Measurements from ENCODE around the gene LIX1. TPM values are rescaled to one million over a fixed set of nuclear protein-coding genes. Genes with fewer than 3 reads are reported as not detected.

The LIX1 gene
- polyA plus RNA-seq, 2 of the 4 experiments (the other 2 are of a cell fraction): not detected

Small RNA genes within 50 kb of the gene (small RNA-seq; reads per million reads assigned to genes)
- gene RNU1-73P: 0 reads per million in 6 experiments

Other genes starting within 250 kb of the LIX1 start
- gene LNPEP, start 206.5 kb downstream of the LIX1 start, polyA plus RNA-seq (2011; rRNA removed): 19.1 and 19.7 TPM in 2 replicates
- 5.9 to 6.4 TPM (median 6.2 TPM) in 3 replicates for gene LNPEP, start 206.5 kb downstream of the LIX1 start, polyA plus RNA-seq (2017; fragmentation: RNase III; extraction: RNeasy Plus Mini Kit Qiagen cat#74134 plus additional on column Dnase treatment)
- gene RIOK2, start 40.6 kb upstream of the LIX1 start, polyA plus RNA-seq (2011; rRNA removed): 25.4 and 32.0 TPM in 2 replicates
- gene RIOK2, start 40.6 kb upstream of the LIX1 start, polyA plus RNA-seq (2017; fragmentation: RNase III; extraction: RNeasy Plus Mini Kit Qiagen cat#74134 plus additional on column Dnase treatment): 14.2 to 16.0 TPM (median 14.7 TPM) in 3 replicates